Common myeloid progenitor, CD34-positive (primary cell): ENCODE measurements around the gene CDC42EP4.

Experiments used
- CTCF ChIA-PET: fragments of 350-600 bp; sonication (Branson Sonifier 250); formaldehyde crosslinking; loops from one replicate; lab custom pipeline; 2021; ENCODE audit warnings: antibody characterized with exemption; lab: Charles Lee
- POLR2A ChIA-PET: fragments of 350-600 bp; sonication (Branson Sonifier 250); formaldehyde crosslinking; loops from one replicate; lab custom pipeline; 2021; ENCODE audit warnings: antibody characterized with exemption; lab: Charles Lee
- DNase-seq, 3 donors: peaks; one replicate each; pipeline versions ENCODE4 v3.0.0 to v3.0.0-alpha.2; 2013
- H3K27ac ChIP-seq, 2 experiments: 1 replicate in 1 of 2; 2 replicates in 1 of 2; pipeline ENCODE4 v1.7.0; 2013; ENCODE audit warnings: inconsistent platforms in 2 of 2, low read length in 2 of 2, mild to moderate bottlenecking in 2 of 2, low read depth in 1 of 2, moderate library complexity in 1 of 2; ENCODE audit not compliant: severe bottlenecking in 2 of 2, insufficient read depth in 1 of 2, poor library complexity in 1 of 2
- H3K27me3 ChIP-seq, 5 experiments: replicated peaks in 2 of 5; 1 replicate in 3 of 5; 2 replicates in 2 of 5; pipeline versions ENCODE4 v1.6.1 to v1.7.0; 2013; ENCODE audit warnings: low read length in 4 of 5, mild to moderate bottlenecking in 2 of 5, moderate library complexity in 2 of 5, inconsistent platforms in 1 of 5; ENCODE audit not compliant: insufficient read depth in 5 of 5, control insufficient read depth in 4 of 5
- H3K36me3 ChIP-seq, 4 experiments: 1 replicate in 2 of 4; 2 replicates in 2 of 4; pipeline versions ENCODE4 v1.6.1 to v1.7.0; 2013; ENCODE audit warnings: low read length in 3 of 4, control low read depth in 1 of 4, mild to moderate bottlenecking in 1 of 4; ENCODE audit not compliant: control insufficient read depth in 4 of 4, insufficient read depth in 4 of 4
- H3K4me1 ChIP-seq, 4 experiments: 1 replicate in 3 of 4; 2 replicates in 1 of 4; pipeline versions ENCODE4 v1.6.1 to v1.7.1; 2013; ENCODE audit warnings: low read length in 3 of 4, mild to moderate bottlenecking in 3 of 4, control low read depth in 1 of 4, inconsistent platforms in 1 of 4, moderate library complexity in 1 of 4; ENCODE audit not compliant: control insufficient read depth in 4 of 4, insufficient read depth in 4 of 4; ENCODE audit errors: control extremely low read depth in 1 of 4
- H3K4me3 ChIP-seq, 7 experiments: 1 replicate in 4 of 7; 2 replicates in 3 of 7; pipeline versions ENCODE4 v1.5.1 to v1.7.0; 2013; ENCODE audit warnings: mild to moderate bottlenecking in 7 of 7, low read length in 6 of 7, moderate library complexity in 6 of 7, inconsistent platforms in 2 of 7, low read depth in 2 of 7, control low read depth in 1 of 7; ENCODE audit not compliant: insufficient read depth in 4 of 7, control insufficient read depth in 1 of 7; ENCODE audit errors: extremely low read depth in 1 of 7
- H3K9me3 ChIP-seq, 5 experiments: 1 replicate in 4 of 5; 2 replicates in 1 of 5; pipeline versions ENCODE4 v1.6.1 to v1.7.1; 2013; ENCODE audit warnings: low read length in 4 of 5, mild to moderate bottlenecking in 2 of 5, inconsistent platforms in 1 of 5, low read depth in 1 of 5, moderate library complexity in 1 of 5; ENCODE audit not compliant: control insufficient read depth in 4 of 5, insufficient read depth in 2 of 5; ENCODE audit errors: control extremely low read depth in 1 of 5
- WGBS: methylation state at CpG from one replicate; pipeline ENCODE4 v1.1.5; 2013; ENCODE audit not compliant: insufficient coverage; 5-methylcytosine and 5-hydroxymethylcytosine counted together

CDC42EP4 gene

GRCh38 chr17:73301369-73301768 lies 10.4 kb downstream of the CDC42EP4 start:
- H3K4me3 ChIP-seq, result no peak overlapping the region
- no peaks in the 10 kb centered on the region for H3K36me3 ChIP-seq
- H3K4me1 ChIP-seq, result peaks cover 5 to 24% (median 20%) of the 10 kb centered on the region in 4 experiments
- CTCF ChIA-PET, result no interaction called here
- 100% methylated on average over 2 of the region's 2 CpGs for WGBS
- no peak overlapping the region for H3K27ac ChIP-seq
- no peaks in the 10 kb centered on the region for H3K9me3 ChIP-seq
- POLR2A ChIA-PET, result interaction anchor here (0.6 kb wide), 1 partner anchor 57 kb away, joined by 3 read pairs; no protein-coding TSS in a partner anchor
- no peaks in the 10 kb centered on the region for H3K27me3 ChIP-seq
- DNase-seq, result no peak

GRCh38 chr17:73300392-73300791 lies 11.4 kb downstream of the CDC42EP4 start:
- DNase-seq, result no peak
- Histone ChIP-seq H3K4me1 (peaks cover 5 to 18% (median 16%) of the 10 kb centered on the region in 4 experiments), H3K27ac (no peak overlapping the region), H3K9me3 (no peaks in the 10 kb centered on the region), H3K27me3 (no peaks in the 10 kb centered on the region), H3K36me3 (no peaks in the 10 kb centered on the region), H3K4me3 (no peak overlapping the region)
- 100% methylated on average over 2 of the region's 3 CpGs for WGBS
- CTCF ChIA-PET, result no interaction called here
- POLR2A ChIA-PET, result no interaction called here

- WGBS, result 52% methylated on average over 8 of the region's 15 CpGs
- Histone ChIP-seq H3K9me3 (no peaks in the 10 kb centered on the region), H3K4me1 (peaks cover 5 to 11% (median 10%) of the 10 kb centered on the region in 4 experiments), H3K27ac (no peak overlapping the region), H3K36me3 (no peaks in the 10 kb centered on the region), H3K4me3 (peak overlapping the region in 2 of 7 experiments; percentile 59), H3K27me3 (no peaks in the 10 kb centered on the region)
- DNase-seq, result peak in 2 of 3 donors; percentile 79 to 86
- POLR2A ChIA-PET, result no interaction called here
- CTCF ChIA-PET, result interaction anchor here (0.6 to 2.5 kb wide), 7 partner anchors 10 to 742 kb away, joined by 3 to 12 read pairs (median 3); no protein-coding TSS in a partner anchor
These were observed 13.6 kb downstream of the CDC42EP4 start for GRCh38 chr17:73297934-73298861.

GRCh38 chr17:73293480-73293911 lies 18.3 kb downstream of the CDC42EP4 start:
- H3K4me3 ChIP-seq, result no peak overlapping the region
- no peak overlapping the region for H3K27ac ChIP-seq
- CTCF ChIA-PET, result no interaction called here
- H3K36me3 ChIP-seq, result no peaks in the 10 kb centered on the region
- peaks cover 5 to 34% (median 29%) of the 10 kb centered on the region in 4 experiments for H3K4me1 ChIP-seq
- H3K27me3 ChIP-seq, result no peaks in the 10 kb centered on the region
- POLR2A ChIA-PET, result no interaction called here
- no peaks in the 10 kb centered on the region for H3K9me3 ChIP-seq
- 94% methylated on average over 8 of the region's 9 CpGs for WGBS
- no peak for DNase-seq

- WGBS, result over 99% methylated on average over 11 of the region's 11 CpGs
- Histone ChIP-seq H3K4me1 (peaks cover 3 to 29% (median 24%) of the 10 kb centered on the region in 4 experiments), H3K36me3 (no peaks in the 10 kb centered on the region), H3K4me3 (no peak overlapping the region), H3K27ac (no peak overlapping the region), H3K9me3 (no peaks in the 10 kb centered on the region), H3K27me3 (no peaks in the 10 kb centered on the region)
- no peak for DNase-seq
- ChIA-PET CTCF (no interaction called here), POLR2A (no interaction called here)
These were observed 18.8 kb downstream of the CDC42EP4 start for GRCh38 chr17:73293031-73293430.

GRCh38 chr17:73292031-73292531 lies 19.7 kb downstream of the CDC42EP4 start:
- ChIA-PET POLR2A (no interaction called here), CTCF (interaction anchor here (0.5 to 1.6 kb wide), 8 partner anchors 10 to 77 kb away, joined by 3 to 5 read pairs (median 3); no protein-coding TSS in a partner anchor)
- H3K27ac ChIP-seq, result no peak overlapping the region
- peak overlapping the region in 2 of 7 experiments; percentile 41 to 53 for H3K4me3 ChIP-seq
- no peaks in the 10 kb centered on the region for H3K27me3 ChIP-seq
- whole genome bisulfite sequencing, result 98% methylated on average over 9 of the region's 12 CpGs
- DNase-seq, result no peak
- H3K36me3 ChIP-seq, result no peaks in the 10 kb centered on the region
- no peaks in the 10 kb centered on the region for H3K9me3 ChIP-seq
- peaks cover 0 to 26% (median 22%) of the 10 kb centered on the region in 4 experiments for H3K4me1 ChIP-seq
